Rectal smooth muscle tissue (tissue), 1 donor: ENCODE results near the gene RLF.
"Not testable (repeated sequence)": the region's sequence is repeated elsewhere in the genome, so short reads cannot be mapped to it uniquely, and the experiment has no call there.

Experiments used
- H3K27ac ChIP-seq: one replicate; pipeline ENCODE4 v1.7.0; 2013; ENCODE audit warnings: low read depth, low read length, inconsistent platforms
- H3K27me3 ChIP-seq: one replicate; pipeline ENCODE4 v1.7.0; 2013; ENCODE audit warnings: low read length; ENCODE audit not compliant: control insufficient read depth, insufficient read depth
- H3K36me3 ChIP-seq: one replicate; pipeline ENCODE4 v1.7.0; 2013; ENCODE audit warnings: low read length; ENCODE audit not compliant: control insufficient read depth, insufficient read depth
- H3K4me1 ChIP-seq: one replicate; pipeline ENCODE4 v1.7.0; 2013; ENCODE audit warnings: low read length; ENCODE audit not compliant: control insufficient read depth, insufficient read depth
- H3K4me3 ChIP-seq: one replicate; pipeline ENCODE4 v1.7.0; 2013; ENCODE audit warnings: low read length
- H3K9ac ChIP-seq: one replicate; pipeline ENCODE4 v1.7.0; 2013; ENCODE audit warnings: low read length

RLF gene

GRCh38 chr1:40179496-40180089, 18.4 kb downstream of the RLF start:
- peaks cover 6% of the 10 kb centered on the region for H3K4me1 ChIP-seq
- no peaks in the 10 kb centered on the region for H3K27me3 ChIP-seq
- H3K36me3 ChIP-seq = no peaks in the 10 kb centered on the region
- no peak overlapping the region for H3K4me3 ChIP-seq
- H3K9ac ChIP-seq = no peak overlapping the region
- no peak overlapping the region for H3K27ac ChIP-seq

DNA sequence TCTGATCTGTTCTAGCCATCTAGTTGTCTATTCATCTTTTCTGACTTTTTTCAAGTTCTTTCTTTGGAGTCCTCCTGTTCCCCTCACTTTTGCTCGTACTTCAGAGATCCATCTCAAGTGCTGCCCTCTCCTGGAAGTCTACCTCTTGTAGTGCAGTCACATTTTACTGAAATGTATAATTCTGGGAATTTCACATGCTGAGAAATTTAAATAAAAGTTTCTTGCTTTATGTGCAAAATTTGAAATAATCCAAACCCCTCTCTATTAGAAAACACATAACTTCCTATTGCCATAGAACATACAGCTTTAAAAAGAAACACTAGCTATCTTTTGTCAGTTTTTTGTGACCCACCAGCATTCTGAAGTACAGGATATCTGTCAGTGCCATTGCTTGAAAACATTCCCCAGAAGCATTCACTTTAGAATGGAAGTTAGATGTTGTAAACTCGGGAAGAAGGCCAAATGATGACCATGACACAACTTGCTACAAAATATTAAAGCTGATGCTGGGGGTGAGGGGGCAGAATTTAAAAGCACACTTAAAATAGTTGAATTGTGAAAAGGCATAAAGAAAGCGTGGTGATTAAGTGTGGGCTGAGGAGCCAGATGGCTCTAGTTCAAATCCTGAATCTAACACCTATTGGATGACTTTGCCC, 22.0 kb downstream of the RLF start:
- no peaks in the 10 kb centered on the region for H3K27me3 ChIP-seq
- no peak overlapping the region for H3K27ac ChIP-seq
- H3K36me3 ChIP-seq = no peaks in the 10 kb centered on the region
- H3K9ac ChIP-seq = no peak overlapping the region
- peaks cover 10% of the 10 kb centered on the region for H3K4me1 ChIP-seq
- no peak overlapping the region for H3K4me3 ChIP-seq

- H3K9ac ChIP-seq = no peak overlapping the region
- H3K27me3 ChIP-seq = no peaks in the 10 kb centered on the region
- H3K4me1 ChIP-seq = peaks cover 10% of the 10 kb centered on the region
- no peak overlapping the region for H3K4me3 ChIP-seq
- H3K27ac ChIP-seq = no peak overlapping the region
- H3K36me3 ChIP-seq = no peaks in the 10 kb centered on the region
Observed at GRCh38 chr1:40184193-40184592, 23.0 kb downstream of the RLF start.

- H3K9ac ChIP-seq = no peak overlapping the region
- H3K4me1 ChIP-seq = peaks cover 10% of the 10 kb centered on the region
- no peak overlapping the region for H3K4me3 ChIP-seq
- H3K27ac ChIP-seq = no peak overlapping the region
- no peaks in the 10 kb centered on the region for H3K27me3 ChIP-seq
- H3K36me3 ChIP-seq = no peaks in the 10 kb centered on the region
Observed at GRCh38 chr1:40185951-40186864, 25.0 kb downstream of the RLF start.

DNA sequence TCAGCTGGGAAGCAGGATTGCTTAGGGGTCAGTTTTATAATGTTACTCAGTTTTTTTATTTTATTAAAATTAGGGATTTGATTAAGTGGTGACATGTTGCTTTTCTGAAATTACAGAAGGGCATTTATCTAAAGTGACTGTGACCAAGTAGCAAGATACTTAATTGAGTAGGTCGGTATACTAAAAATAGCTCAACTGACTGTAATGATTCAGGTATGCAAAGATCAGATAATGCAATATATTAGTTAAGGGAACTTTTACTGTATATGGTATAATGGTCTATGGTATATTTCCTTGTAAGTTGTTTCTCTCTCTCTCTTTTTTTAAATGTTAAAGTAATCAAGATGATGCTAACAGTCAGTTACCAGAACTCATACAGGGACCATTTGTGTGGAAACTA, 26.2 kb downstream of the RLF start:
- Histone ChIP-seq H3K9ac (no peak overlapping the region), H3K27me3 (no peaks in the 10 kb centered on the region), H3K4me1 (peaks cover 10% of the 10 kb centered on the region), H3K27ac (no peak overlapping the region), H3K36me3 (peaks cover 6% of the 10 kb centered on the region), H3K4me3 (no peak overlapping the region)

GRCh38 chr1:40194639-40195038, 33.5 kb downstream of the RLF start:
- not testable (repeated sequence) for H3K27me3 ChIP-seq, H3K4me3 ChIP-seq, H3K9ac ChIP-seq, H3K27ac ChIP-seq, H3K4me1 ChIP-seq
- H3K36me3 ChIP-seq = peaks cover 11% of the 10 kb centered on the region

- no peaks in the 10 kb centered on the region for H3K4me1 ChIP-seq
- H3K4me3 ChIP-seq = no peak overlapping the region
- H3K36me3 ChIP-seq = peaks cover 5% of the 10 kb centered on the region
- no peak overlapping the region for H3K27ac ChIP-seq
- H3K27me3 ChIP-seq = no peaks in the 10 kb centered on the region
- no peak overlapping the region for H3K9ac ChIP-seq
Observed at GRCh38 chr1:40197656-40198055, 36.5 kb downstream of the RLF start.

DNA sequence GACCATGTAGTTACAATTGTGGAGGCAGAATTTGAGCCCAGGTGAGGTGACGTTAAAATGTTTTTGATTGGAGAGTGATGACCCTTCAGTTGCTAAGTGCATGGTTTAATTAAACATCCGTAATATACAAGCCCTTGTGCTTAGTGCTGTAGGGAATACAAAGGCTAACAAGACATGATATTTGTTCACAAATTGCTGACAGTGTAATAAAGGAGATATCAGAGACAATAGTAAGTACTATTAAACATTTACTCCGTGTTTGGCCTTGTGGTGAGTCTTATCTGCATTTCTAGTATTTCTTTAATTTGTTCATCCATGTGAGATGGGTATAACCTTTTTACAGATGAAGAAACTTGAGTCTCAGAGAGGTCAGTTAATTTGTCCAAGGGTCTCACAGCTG, 37.9 kb downstream of the RLF start:
- no peak overlapping the region for H3K9ac ChIP-seq
- H3K36me3 ChIP-seq = peaks cover 5% of the 10 kb centered on the region
- no peak overlapping the region for H3K4me3 ChIP-seq
- no peaks in the 10 kb centered on the region for H3K27me3 ChIP-seq
- H3K27ac ChIP-seq = no peak overlapping the region
- no peaks in the 10 kb centered on the region for H3K4me1 ChIP-seq

- no peak overlapping the region for H3K9ac ChIP-seq
- H3K27ac ChIP-seq = no peak overlapping the region
- H3K4me3 ChIP-seq = no peak overlapping the region
- H3K27me3 ChIP-seq = no peaks in the 10 kb centered on the region
- peaks cover 4% of the 10 kb centered on the region for H3K36me3 ChIP-seq
- H3K4me1 ChIP-seq = no peaks in the 10 kb centered on the region
Observed at GRCh38 chr1:40204856-40205255, 43.7 kb downstream of the RLF start.

GRCh38 chr1:40210511-40211204, 49.5 kb downstream of the RLF start:
- no peaks in the 10 kb centered on the region for H3K4me1 ChIP-seq
- no peaks in the 10 kb centered on the region for H3K27me3 ChIP-seq
- no peak overlapping the region for H3K9ac ChIP-seq
- H3K27ac ChIP-seq = no peak overlapping the region
- H3K4me3 ChIP-seq = no peak overlapping the region
- H3K36me3 ChIP-seq = peaks cover 10% of the 10 kb centered on the region

DNA sequence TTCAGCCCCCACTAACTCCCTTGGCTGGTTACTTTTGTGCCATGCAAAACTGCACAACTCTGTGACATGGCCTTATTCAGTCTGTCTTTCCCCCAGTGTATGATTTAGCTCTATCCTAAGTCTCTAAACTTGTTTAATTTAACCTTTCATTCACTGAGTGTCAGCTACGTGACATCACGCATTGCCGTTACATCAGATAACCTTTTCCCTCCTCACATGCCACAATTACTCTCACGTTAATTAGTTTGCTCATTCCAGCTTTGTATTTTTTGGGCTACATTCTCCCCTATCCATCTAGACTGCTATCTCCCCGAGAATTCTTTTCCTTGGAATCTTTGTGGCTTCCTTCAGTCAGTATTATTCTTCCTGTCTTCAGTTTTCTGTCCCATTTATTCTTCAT, 57.1 kb downstream of the RLF start:
- Histone ChIP-seq H3K4me1 (no peaks in the 10 kb centered on the region), H3K36me3 (no peaks in the 10 kb centered on the region), H3K27me3 (no peaks in the 10 kb centered on the region), H3K4me3 (no peak overlapping the region), H3K9ac (no peak overlapping the region), H3K27ac (no peak overlapping the region)

GRCh38 chr1:40221471-40221905, 60.3 kb downstream of the RLF start:
- not testable (repeated sequence) for H3K9ac ChIP-seq, H3K27me3 ChIP-seq, H3K4me1 ChIP-seq, H3K36me3 ChIP-seq, H3K4me3 ChIP-seq, H3K27ac ChIP-seq
